Activated T-cell treated with anti-CD3 and anti-CD28 coated beads for 1 hour (primary cell): ENCODE measurements around the gene PLSCR5.

ENCODE experiments used
- DNase-seq: peaks from one replicate; pipeline ENCODE4 v3.0.0-alpha.2; 2020; ENCODE audit warnings: low read depth

Gene PLSCR5

DNA sequence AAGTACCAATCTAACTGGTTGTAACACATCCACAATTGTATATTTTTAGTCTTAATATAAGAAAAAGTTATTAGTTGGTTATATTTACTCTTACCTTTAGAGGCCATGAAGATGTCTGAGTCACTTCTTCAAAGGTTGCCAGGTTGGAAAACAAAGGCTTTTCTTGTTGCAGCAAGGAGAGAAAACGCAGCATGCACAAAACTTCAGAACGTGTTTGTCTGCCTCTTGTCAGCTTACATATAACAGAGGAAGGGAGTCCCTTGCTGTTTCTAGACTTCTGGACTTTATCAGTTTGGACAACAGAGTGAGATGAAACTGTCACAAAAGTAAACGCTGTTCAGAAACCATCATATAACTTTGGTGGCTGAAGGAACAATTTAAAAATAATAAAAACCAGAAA lies at the start of gene PLSCR5:
Gene PLSCR5 (minus strand): TSS at position 241 of the 400 bp plus-strand sequence. CDS start 134 bp downstream, at position 107.
- no peak for DNase-seq

- no peak for DNase-seq
These were observed 48.8 kb upstream of the PLSCR5 start for GRCh38 chr3:146653978-146654377.

GRCh38 chr3:146650691-146651442 lies 45.7 kb upstream of the PLSCR5 start:
- DNase-seq: no peak

DNA sequence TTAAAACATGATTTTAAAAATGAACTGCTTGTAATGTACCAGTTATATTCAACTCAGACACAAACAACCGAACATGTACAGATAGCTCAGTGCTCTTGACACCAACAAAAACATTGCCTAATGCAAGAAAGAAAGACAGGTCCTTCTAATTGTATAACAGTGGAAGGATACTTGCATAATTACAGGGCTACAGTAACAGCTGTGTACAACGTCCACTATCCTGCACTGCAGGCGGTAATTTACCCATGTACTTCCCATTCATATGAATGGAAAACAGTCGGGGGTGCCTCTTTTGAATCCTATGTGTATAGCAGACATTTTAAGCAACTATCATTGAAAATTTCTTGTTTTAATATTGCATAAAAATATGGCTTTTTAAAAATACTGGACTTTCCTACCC lies 41.1 kb upstream of the PLSCR5 start:
- DNase-seq: no peak

GRCh38 chr3:146640955-146641867 lies 36.1 kb upstream of the PLSCR5 start:
- no peak for DNase-seq

DNA sequence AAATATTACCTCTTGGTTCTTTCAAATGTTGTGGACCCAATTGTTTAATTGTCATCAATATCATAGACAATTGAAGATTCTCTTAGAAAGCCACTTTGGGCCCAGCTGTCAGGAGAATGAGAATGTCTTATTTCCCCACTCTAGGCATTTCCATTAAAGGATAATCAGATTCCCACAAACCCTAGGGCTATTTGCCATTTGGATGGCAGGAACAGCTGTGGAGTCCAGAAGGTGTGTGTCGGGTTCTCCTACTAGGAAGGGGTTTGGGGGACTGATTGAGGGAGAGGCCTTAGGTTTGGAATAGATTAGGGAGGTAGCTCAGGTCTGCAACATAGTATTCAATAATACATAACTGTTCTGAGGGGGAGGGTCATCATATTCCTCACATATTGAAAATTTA lies 35.2 kb upstream of the PLSCR5 start:
- DNase-seq: no peak

DNA sequence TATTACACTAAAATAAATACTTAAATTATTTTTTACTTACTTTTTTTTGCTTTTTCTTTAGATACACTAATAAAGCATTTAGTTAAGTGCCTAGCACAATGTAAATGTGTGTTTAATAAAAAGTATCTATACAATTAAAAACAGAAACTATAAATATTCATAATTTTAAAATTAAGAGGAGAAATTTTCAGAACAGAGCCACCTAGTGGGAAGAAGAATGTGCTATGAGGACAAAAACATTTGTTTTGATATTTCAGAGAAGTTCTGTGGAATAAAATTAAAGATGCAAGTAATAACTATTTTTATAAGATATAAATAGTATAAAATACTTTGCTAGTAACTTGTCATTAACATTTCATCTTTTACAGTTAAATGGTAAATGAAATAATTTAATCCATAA lies 33.6 kb upstream of the PLSCR5 start:
- DNase-seq: no peak

DNA sequence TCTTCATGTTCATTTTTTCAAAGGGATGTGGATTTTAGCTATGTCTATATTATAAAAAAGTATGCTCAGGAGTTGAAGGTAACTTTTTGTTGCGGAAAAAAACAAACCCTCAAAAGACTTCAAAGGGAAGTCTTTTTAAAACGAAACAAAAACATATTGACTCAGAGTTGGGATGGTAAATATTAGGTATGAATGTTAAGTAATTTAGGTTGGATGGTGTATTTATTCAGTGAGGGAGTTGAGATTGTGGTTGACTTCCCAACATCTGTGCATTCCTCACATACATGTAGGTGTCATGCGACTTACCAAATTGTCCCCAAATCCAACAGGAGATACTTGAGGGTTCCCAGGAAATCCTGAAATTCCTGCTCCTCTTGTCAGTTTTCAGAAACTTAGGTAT lies 32.7 kb upstream of the PLSCR5 start:
- no peak for DNase-seq

- DNase-seq: no peak
These were observed 31.7 kb upstream of the PLSCR5 start for GRCh38 chr3:146636881-146637280.

DNA sequence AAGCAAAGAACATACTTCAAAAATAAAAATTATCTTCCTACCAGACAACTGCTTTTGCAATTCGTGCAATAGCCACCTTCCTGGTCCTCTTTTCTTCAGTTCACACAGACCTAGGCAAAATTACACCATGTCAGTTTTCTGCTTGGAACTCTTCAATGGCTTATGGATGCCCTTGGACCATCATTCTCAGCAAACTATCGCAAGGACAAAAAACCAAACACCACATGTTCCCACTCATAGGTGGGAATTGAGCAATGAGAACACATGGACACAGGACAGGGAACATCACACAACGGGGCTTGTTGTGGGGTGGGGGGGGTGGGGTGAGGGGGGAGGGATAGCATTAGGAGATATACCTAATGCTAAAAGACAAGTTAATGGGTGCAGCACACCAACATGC lies 29.2 kb upstream of the PLSCR5 start:
- DNase-seq: no peak

GRCh38 chr3:146628671-146629070 lies 23.5 kb upstream of the PLSCR5 start:
- DNase-seq: no peak

- no peak for DNase-seq
These were observed 21.4 kb upstream of the PLSCR5 start for GRCh38 chr3:146626403-146627122.

GRCh38 chr3:146625186-146625775 lies 20.1 kb upstream of the PLSCR5 start:
- no peak for DNase-seq

- DNase-seq: no peak
These were observed 16.6 kb upstream of the PLSCR5 start for GRCh38 chr3:146621723-146622122.

- no peak for DNase-seq
These were observed 6.9 kb upstream of the PLSCR5 start for GRCh38 chr3:146612015-146612414.

- no peak for DNase-seq
These were observed 6.0 kb upstream of the PLSCR5 start for GRCh38 chr3:146611096-146611495.

- no peak for DNase-seq
These were observed 6.6 kb downstream of the PLSCR5 start for GRCh38 chr3:146598535-146598934.

GRCh38 chr3:146594843-146595482 lies 10.2 kb downstream of the PLSCR5 start:
- DNase-seq: no peak

- DNase-seq: no peak
These were observed 11.4 kb downstream of the PLSCR5 start for GRCh38 chr3:146593776-146594175.

DNA sequence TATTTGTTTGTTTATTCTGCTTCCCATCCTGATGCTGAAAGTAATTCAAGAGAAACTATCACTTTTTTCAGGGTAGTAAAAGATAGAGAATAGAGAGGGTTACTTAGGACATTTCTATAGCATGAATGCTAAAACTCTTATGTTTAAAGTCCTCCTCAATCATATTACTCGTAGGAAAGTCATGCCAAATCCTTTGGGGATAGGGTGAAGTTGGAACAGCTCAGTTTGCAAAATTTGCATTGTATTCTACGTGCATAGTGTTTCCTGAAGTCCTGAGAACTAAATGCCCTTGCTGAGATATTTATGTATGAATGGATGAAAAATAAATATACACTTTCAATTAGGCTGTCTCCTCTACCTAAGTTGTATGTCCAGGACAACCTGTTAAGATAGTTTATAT lies 14.6 kb downstream of the PLSCR5 start:
- DNase-seq: no peak

DNA sequence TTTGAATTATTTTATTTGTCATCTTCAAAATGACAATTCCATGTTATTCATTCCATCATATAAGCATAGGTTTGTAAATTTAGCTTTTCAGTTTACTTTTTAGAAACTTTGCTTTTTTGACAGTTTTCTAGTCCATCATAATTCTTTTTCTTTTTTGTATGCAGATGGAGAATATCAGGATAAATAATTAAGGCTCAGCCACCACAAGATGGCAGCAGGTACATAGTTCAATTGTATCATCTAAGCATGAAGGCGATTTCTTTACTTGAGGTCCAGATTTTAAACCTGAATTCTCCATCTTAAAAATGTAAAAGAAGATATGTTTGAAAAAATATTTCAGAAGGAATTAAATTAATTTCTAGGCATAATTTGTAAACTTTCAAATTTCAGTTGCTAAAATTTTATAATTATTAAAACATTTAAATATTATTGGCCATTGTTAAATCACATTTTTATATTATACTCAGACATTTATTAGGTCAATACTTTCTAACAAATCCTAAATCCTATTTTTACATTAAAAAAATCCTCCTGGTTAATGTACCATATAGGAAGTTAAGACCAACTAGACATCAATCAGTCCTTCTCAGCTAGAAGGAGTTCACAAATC lies 15.1 kb downstream of the PLSCR5 start:
- DNase-seq: no peak
